Activated T-cell treated with anti-CD3 and anti-CD28 coated beads, Interleukin-2, amount 50 U/mL, for 4 hours (primary cell): Measurements from ENCODE around the gene KCNH3. TPM values are rescaled to one million over a fixed set of nuclear protein-coding genes. Genes with fewer than 3 reads are reported as not detected.
"Not testable (repeated sequence)": the region's sequence is repeated elsewhere in the genome, so short reads cannot be mapped to it uniquely, and the experiment has no call there.

Source experiments
- ATAC-seq, 2 donors: fragments of 200-7000 bp; cut with Tn5 transposase; one replicate each; pipeline ENCODE4 v1.10.0; 2021
- DNase-seq: peaks from one replicate; pipeline ENCODE4 v3.0.0-alpha.2; 2020
- H3K27me3 Mint-ChIP-seq: one replicate; pipeline ENCODE4 v1.8.0; 2021; ENCODE audit warnings: low read depth, mixed read lengths
- H3K36me3 Mint-ChIP-seq: one replicate; pipeline ENCODE4 v1.8.0; 2022; ENCODE audit warnings: mixed read lengths; ENCODE audit not compliant: insufficient read depth
- H3K4me1 Mint-ChIP-seq: one replicate; pipeline ENCODE4 v1.8.0; 2021; ENCODE audit warnings: low read depth, mixed read lengths
- H3K4me3 Mint-ChIP-seq: one replicate; pipeline ENCODE4 v1.8.0; 2021; ENCODE audit warnings: mild to moderate bottlenecking, moderate library complexity, mixed read lengths
- H3K9me3 Mint-ChIP-seq: one replicate; pipeline ENCODE4 v1.8.0; 2021; ENCODE audit warnings: mixed read lengths
- total RNA-seq, 3 donors: library from RNA; stranded (reverse); gene quantifications; one replicate each; pipeline ENCODE4 v1.2.1, GENCODE V29; 2021

The KCNH3 gene
- total RNA-seq, 3 donors from 2014 or later, result 1.6 to 4.0 (median 3.3) TPM

DNA sequence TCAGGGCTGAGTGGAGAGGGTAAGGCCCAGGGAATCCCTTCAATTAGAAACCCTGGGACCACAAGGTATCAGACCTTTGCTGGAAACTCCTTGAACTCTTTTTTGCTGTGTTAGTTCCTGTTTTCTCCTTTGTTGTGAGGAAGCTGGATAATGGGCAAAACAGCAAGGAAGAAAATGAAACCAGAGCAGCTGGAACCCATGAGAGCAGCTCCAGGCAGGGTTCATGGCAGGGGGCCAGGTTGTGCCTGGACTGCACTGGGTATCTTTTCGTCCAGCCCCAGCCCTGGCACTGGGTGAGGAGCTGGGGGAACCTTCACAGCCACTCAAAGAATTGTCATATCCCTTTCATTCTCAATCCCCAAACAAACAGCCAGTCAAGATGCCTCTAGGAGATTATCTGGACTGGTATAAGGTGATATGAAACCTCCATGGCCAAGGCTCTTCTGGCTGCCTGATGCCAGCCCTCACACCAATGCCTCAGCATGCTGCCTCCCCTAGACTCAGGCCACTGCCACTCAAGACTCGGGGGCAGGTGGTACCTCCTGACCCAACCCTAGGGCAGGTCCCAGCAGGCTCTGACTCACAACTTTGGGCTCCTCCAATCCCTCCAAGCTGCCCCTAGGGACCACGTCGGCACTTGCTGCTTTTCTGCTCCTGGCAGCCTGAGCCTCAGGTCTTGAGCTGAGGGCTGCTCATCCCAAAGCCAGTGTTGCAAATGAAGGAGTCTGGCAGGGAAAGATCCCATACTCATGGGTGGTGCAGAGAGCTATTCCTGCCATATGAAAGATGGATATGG, 50.1 kb downstream of the KCNH3 start:
- H3K4me1 Mint-ChIP-seq, result no peaks in the 10 kb centered on the region
- no peak for DNase-seq
- no peaks in the 10 kb centered on the region for H3K27me3 Mint-ChIP-seq
- no peaks in the 10 kb centered on the region for H3K9me3 Mint-ChIP-seq
- peaks cover 27% of the 10 kb centered on the region for H3K36me3 Mint-ChIP-seq
- ATAC-seq, result no peak
- no peak overlapping the region for H3K4me3 Mint-ChIP-seq

DNA sequence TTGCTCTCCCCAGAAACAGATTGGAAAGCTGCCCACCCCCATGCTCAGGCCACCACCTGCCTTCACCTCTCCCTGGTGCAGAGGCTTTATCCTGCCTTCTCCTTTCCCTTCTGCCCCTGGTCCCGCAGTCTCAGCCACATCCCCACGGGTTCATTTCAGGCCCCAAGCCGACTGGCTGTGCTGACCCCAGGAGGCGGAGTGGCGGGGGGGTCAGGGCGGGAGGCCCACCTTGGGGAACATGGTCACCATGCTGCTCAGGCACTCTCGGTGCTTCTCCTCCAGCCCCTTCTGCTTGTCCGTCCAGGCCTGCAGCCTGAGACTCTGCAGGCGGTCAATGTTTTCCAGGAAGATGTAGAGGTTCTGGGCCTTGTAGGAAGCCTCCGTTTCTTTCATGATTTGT, 59.7 kb downstream of the KCNH3 start:
- Mint-ChIP-seq H3K4me3 (no peak overlapping the region), H3K27me3 (no peaks in the 10 kb centered on the region), H3K36me3 (no peaks in the 10 kb centered on the region), H3K9me3 (no peaks in the 10 kb centered on the region), H3K4me1 (no peaks in the 10 kb centered on the region)
- DNase-seq (no peak), ATAC-seq (no peak)

DNA sequence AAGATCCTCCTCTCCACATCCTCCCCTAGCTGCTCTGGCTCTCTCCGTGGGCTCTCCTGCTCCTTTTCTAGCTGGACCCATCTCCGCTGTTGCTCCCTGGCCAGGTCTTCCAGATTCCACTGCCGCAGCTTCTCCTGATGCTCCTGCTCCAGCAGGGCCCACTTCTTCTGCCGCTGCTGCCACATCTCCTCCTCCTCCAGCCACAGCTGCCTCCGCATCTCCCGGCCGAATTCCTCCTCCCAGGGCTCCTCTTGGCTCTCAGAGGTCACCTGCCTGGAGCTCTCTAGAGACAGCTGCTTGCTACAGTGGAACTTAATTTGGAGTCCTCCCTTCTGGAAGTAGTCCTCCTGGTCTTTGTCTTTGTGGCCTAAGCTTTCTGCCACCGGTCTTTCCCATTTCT, 61.1 kb downstream of the KCNH3 start:
- Mint-ChIP-seq H3K36me3 (no peaks in the 10 kb centered on the region), H3K9me3 (no peaks in the 10 kb centered on the region)

DNA sequence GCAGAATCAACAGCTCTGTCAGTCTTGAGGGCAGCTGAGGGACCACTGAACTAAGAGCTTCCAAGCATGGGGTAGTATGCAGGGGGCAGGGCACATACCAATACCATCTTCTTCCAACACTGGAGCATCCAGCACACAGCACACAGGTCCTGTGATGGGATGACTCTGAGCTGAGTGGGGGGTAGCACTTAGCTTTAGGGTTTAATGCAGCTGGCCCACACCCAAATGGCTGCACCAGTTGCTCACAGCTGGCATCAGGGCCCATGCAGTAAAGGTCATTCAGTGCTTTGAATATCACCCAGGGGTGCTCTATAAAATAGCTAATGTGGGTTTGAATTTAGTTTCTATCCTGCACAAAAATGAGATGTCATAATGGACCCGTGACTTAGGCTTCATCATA, 64.9 kb downstream of the KCNH3 start:
- Mint-ChIP-seq H3K4me3 (no peak overlapping the region), H3K36me3 (no peaks in the 10 kb centered on the region), H3K4me1 (no peaks in the 10 kb centered on the region), H3K27me3 (peaks cover 5% of the 10 kb centered on the region), H3K9me3 (no peaks in the 10 kb centered on the region)
- ATAC-seq, result no peak
- no peak for DNase-seq

More for the DNA sequence above, 61.1 kb downstream of the KCNH3 start:
- no peak overlapping the region for H3K4me3 Mint-ChIP-seq
- no peaks in the 10 kb centered on the region for H3K27me3 Mint-ChIP-seq
- no peaks in the 10 kb centered on the region for H3K4me1 Mint-ChIP-seq
- ATAC-seq (no peak), DNase-seq (no peak)

DNA sequence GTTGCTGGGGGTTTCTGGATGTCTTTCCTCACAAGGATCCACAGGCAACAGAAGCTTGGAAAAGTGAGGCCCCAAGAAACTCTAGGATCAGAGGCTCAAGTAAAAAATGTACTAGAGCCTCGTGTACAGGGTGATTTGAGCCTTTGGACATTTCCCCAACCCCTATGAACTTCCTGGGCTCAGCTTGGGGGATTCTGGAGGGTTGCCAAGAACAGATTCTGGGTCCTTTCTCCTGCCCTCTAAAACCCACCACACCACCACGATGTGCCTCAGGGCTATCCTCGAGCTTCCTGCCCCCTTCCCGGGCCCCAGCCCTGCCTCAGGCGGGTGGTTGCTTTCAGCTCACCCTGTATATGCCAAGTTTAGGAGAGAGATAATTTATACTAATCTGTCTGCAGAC, 66.0 kb downstream of the KCNH3 start:
- DNase-seq (no peak), ATAC-seq (no peak)
- Mint-ChIP-seq H3K36me3 (no peaks in the 10 kb centered on the region), H3K9me3 (no peaks in the 10 kb centered on the region), H3K4me3 (no peak overlapping the region), H3K27me3 (peaks cover 5% of the 10 kb centered on the region), H3K4me1 (no peaks in the 10 kb centered on the region)

DNA sequence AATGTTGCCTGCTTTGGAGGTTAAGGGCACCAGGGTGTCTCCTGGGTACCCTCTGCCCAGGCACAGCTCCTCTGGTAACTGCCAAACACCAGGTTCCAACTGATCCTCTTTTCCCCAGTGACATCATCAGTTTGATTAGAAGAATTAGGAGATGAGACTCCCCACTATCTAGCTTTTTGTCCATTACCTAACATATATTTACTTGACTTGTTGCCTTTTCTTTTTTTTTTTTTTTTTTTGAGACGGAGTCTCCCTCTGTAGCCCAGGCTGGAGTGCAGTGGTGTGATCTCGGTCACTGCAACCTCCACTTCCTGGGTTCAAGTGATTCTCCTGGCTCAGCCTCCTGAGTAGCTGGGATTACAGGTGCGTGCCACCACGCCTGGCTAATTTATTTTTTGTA, 66.7 kb downstream of the KCNH3 start, which contains the start of gene FAM186B:
FAM186B (minus strand) TSS at position 101 of the 400 bp plus-strand sequence. CDS start 162 bp downstream, outside the sequence.
- not testable (repeated sequence) for H3K9me3 Mint-ChIP-seq

More for the DNA sequence above, 66.7 kb downstream of the KCNH3 start, which contains the start of gene FAM186B:
- H3K36me3 Mint-ChIP-seq, H3K4me1 Mint-ChIP-seq, DNase-seq, H3K4me3 Mint-ChIP-seq, H3K27me3 Mint-ChIP-seq, ATAC-seq: not testable (repeated sequence)

Other genes starting within 250 kb of the KCNH3 start
- not detected for gene PRPH, start 243.9 kb upstream of the KCNH3 start, total RNA-seq
- 10 to 100 TPM; 11.6 to 16.8 (median 13.7) TPM for gene TROAP, start 215.8 kb upstream of the KCNH3 start, total RNA-seq
- not detected for gene C1QL4, start 201.8 kb upstream of the KCNH3 start, total RNA-seq
- gene DNAJC22, start 192.1 kb upstream of the KCNH3 start, total RNA-seq, result under 1 TPM in 1 of 3 donors, not detected in 2; 0.11 TPM
- 1 to 10 TPM; 6.9 to 7.2 (median 7.0) TPM for gene SPATS2, start 171.6 kb upstream of the KCNH3 start, total RNA-seq
- gene MCRS1, start 29.1 kb downstream of the KCNH3 start, total RNA-seq, result 10 to 100 TPM; 83.9 to 98.7 (median 92.1) TPM
- gene FAM186B, start 66.6 kb downstream of the KCNH3 start, total RNA-seq, result under 1 TPM; 0.28 to 0.38 (median 0.37) TPM
- 10 to 100 TPM in 2 of 3 donors, 1 to 10 TPM in 1; 8.0 to 10.9 (median 10.6) TPM for gene PRPF40B, start 84.5 kb downstream of the KCNH3 start, total RNA-seq
- gene FMNL3, start 168.4 kb downstream of the KCNH3 start, total RNA-seq, result 10 to 100 TPM; 22.1 to 24.0 (median 23.6) TPM
- gene TMBIM6, start 202.5 kb downstream of the KCNH3 start, total RNA-seq, result 100 to 1,000 TPM; 383 to 509 (median 438) TPM